Measurements from ENCODE around the gene SSTR4.

DNA sequence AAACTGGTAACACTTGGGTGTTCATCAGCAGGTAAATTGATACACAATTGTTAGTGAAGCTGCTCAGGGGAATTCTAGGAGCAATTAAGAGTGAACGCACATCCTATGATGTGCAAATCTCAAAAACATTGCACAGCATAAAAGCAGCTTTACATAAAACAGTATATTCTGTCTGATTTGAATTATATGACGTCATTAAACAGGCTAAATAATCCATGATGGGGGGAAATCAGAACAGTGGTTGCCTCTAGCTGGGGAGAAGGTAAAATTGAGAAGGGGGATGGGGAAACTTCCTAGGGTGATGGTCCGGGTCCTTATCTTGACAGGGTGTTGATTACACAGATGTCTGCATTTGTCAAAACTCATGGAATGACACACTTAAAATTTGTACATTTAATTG is 31.7 kb downstream of the SSTR4 start:
- no peak for TF ChIP-seq CTCF (conservative IDR thresholded peaks at IDR 0.05)
- TF ChIP-seq EZH2 (IDR thresholded peaks at IDR 0.05; ENCODE audit: low read depth): no peak

Data from PC-9 (cell line).